ENCODE data around the gene LPAR6.

DNA sequence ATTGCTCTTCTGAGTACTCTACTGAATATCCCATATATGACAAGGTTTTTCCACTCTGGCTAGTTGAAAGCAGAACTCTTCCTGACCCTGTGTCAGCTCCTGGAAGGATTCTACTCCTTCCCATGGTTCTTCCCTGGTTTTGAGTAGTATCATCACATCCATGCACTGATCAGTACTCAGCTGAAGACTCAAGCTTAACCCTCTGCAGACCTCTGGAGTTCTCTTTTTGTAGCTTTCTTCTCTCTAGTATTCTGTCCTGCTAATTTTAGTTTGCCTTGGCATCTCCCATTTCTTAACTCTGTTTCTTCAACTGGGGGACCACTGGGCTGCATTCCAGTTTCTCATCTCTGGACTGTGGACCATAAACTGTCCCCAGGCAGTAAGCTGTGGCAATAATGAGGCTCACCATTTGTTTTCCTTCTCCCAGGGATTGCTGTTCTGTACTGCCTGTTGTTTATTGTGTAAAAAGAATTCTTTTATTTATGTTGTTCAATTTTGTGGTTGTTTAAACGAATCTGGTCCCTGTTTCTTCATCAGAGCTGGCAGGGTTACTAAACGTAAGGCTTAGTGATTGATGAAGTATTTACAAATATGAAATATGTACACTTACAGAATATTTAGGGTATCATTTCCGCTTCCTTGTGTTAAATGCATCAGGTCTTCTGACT lies 19.7 kb downstream of the LPAR6 start:
- TF ChIP-seq, protein P1, sequence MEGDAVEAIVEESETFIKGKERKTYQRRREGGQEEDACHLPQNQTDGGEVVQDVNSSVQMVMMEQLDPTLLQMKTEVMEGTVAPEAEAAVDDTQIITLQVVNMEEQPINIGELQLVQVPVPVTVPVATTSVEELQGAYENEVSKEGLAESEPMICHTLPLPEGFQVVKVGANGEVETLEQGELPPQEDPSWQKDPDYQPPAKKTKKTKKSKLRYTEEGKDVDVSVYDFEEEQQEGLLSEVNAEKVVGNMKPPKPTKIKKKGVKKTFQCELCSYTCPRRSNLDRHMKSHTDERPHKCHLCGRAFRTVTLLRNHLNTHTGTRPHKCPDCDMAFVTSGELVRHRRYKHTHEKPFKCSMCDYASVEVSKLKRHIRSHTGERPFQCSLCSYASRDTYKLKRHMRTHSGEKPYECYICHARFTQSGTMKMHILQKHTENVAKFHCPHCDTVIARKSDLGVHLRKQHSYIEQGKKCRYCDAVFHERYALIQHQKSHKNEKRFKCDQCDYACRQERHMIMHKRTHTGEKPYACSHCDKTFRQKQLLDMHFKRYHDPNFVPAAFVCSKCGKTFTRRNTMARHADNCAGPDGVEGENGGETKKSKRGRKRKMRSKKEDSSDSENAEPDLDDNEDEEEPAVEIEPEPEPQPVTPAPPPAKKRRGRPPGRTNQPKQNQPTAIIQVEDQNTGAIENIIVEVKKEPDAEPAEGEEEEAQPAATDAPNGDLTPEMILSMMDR (IDR thresholded peaks at IDR 0.05), result no peak
- no peak for TF ChIP-seq POLR2A (IDR thresholded peaks at IDR 0.05)
- no peak for TF ChIP-seq POLR2AphosphoS5 (IDR thresholded peaks at IDR 0.05)
- no peak for TF ChIP-seq EP300 (IDR thresholded peaks at IDR 0.05; ENCODE audit: low read depth)

Measured in transverse colon (tissue), 4 donors.